Measurements from ENCODE around the gene CARD10.

- TF ChIP-seq CTCF (optimal IDR thresholded peaks at IDR 0.05 in 1 of 3, IDR thresholded peaks at IDR 0.05 in 1 of 3, conservative IDR thresholded peaks at IDR 0.05 in 1 of 3; ENCODE audit: extremely low read depth in 1 of 3, insufficient read depth in 2 of 3, low read length in 3 of 3), result no peak
- TF ChIP-seq EZH2 (IDR thresholded peaks at IDR 0.05; ENCODE audit: low read length), result no peak
Observed at GRCh38 chr22:37502342-37503182, 16.7 kb downstream of the CARD10 start.

Measured in keratinocyte (primary cell).